NCI-H748 treated with DMSO at 0.1 percent for 48 hours (cell line): ENCODE measurements around the gene EFCAB11.

Experiments
- DNase-seq: peaks from one replicate; lab custom pipeline; 2025; lab: John Stamatoyannopoulos, UW

The EFCAB11 gene

GRCh38 chr14:89866458-89866857 lies 88.1 kb downstream of the EFCAB11 start:
- no peak for DNase-seq

- DNase-seq, result no peak
Observed at GRCh38 chr14:89865153-89865552, 89.4 kb downstream of the EFCAB11 start.

- DNase-seq, result no peak
Observed at GRCh38 chr14:89862856-89863255, 91.7 kb downstream of the EFCAB11 start.

- no peak for DNase-seq
Observed at GRCh38 chr14:89861630-89862029, 92.9 kb downstream of the EFCAB11 start.

- no peak for DNase-seq
Observed at GRCh38 chr14:89858089-89858488, 96.4 kb downstream of the EFCAB11 start.

GRCh38 chr14:89856871-89857345 lies 97.6 kb downstream of the EFCAB11 start:
- DNase-seq, result no peak

- no peak for DNase-seq
Observed at GRCh38 chr14:89855961-89856656, 98.4 kb downstream of the EFCAB11 start.

- DNase-seq, result no peak
Observed at GRCh38 chr14:89853936-89854693, 100.4 kb downstream of the EFCAB11 start.

GRCh38 chr14:89851106-89851505 lies 103.4 kb downstream of the EFCAB11 start:
- DNase-seq, result peak; percentile 93

GRCh38 chr14:89849931-89850330 lies 104.6 kb downstream of the EFCAB11 start:
- no peak for DNase-seq

GRCh38 chr14:89848165-89848564 lies 106.4 kb downstream of the EFCAB11 start:
- DNase-seq, result no peak

- no peak for DNase-seq
Observed at GRCh38 chr14:89845346-89845745, 109.2 kb downstream of the EFCAB11 start.

- DNase-seq, result no peak
Observed at GRCh38 chr14:89844508-89844907, 110.0 kb downstream of the EFCAB11 start.

GRCh38 chr14:89842837-89843236 lies 111.7 kb downstream of the EFCAB11 start:
- no peak for DNase-seq

- no peak for DNase-seq
Observed at GRCh38 chr14:89841851-89842250, 112.7 kb downstream of the EFCAB11 start.

- DNase-seq, result no peak
Observed at GRCh38 chr14:89836830-89837469, 117.6 kb downstream of the EFCAB11 start.

GRCh38 chr14:89833661-89834060 lies 120.9 kb downstream of the EFCAB11 start:
- no peak for DNase-seq

GRCh38 chr14:89833120-89833532 lies 121.4 kb downstream of the EFCAB11 start:
- DNase-seq, result no peak

- no peak for DNase-seq
Observed at GRCh38 chr14:89828471-89829165, 125.9 kb downstream of the EFCAB11 start.

GRCh38 chr14:89827265-89827664 lies 127.3 kb downstream of the EFCAB11 start:
- DNase-seq, result no peak

- no peak for DNase-seq
Observed at GRCh38 chr14:89826596-89826995, 127.9 kb downstream of the EFCAB11 start.

- DNase-seq, result no peak
Observed at GRCh38 chr14:89823743-89824142, 130.8 kb downstream of the EFCAB11 start.
